WTC11 (cell line): ENCODE measurements around the gene IGFN1. TPM values are rescaled to one million over a fixed set of nuclear protein-coding genes. Genes with fewer than 3 reads are reported as not detected.

Experiments used
- ATAC-seq: fragments of 200-7000 bp; cut with Tn5 transposase; 2 replicates; pipeline ENCODE4 v1.10.0; 2021; ENCODE audit warnings: mild to moderate bottlenecking, moderate library complexity
- CTCF ChIA-PET: fragments of 300-600 bp; sonication (Branson Sonifier 250); formaldehyde crosslinking; loops from one replicate; lab custom pipeline; 2021; ENCODE audit warnings: antibody characterized with exemption; lab: Charles Lee
- POLR2A ChIA-PET: fragments of 350-600 bp; sonication (Branson Sonifier 250); formaldehyde crosslinking; loops from one replicate; lab custom pipeline; 2021; ENCODE audit warnings: antibody characterized with exemption; lab: Charles Lee
- DNase-seq: peaks from one replicate; pipeline ENCODE4 v3.0.0; 2021; ENCODE audit warnings: low spot score
- H3K27ac Mint-ChIP-seq: 2 replicates; pipeline ENCODE4 v1.8.0; 2021; ENCODE audit warnings: mixed read lengths
- H3K27me3 Mint-ChIP-seq: 2 replicates; pipeline ENCODE4 v1.8.0; 2021; ENCODE audit warnings: low read depth, mild to moderate bottlenecking, moderate library complexity, mixed read lengths
- H3K36me3 Mint-ChIP-seq: 2 replicates; pipeline ENCODE4 v1.8.0; 2021; ENCODE audit warnings: mixed read lengths
- H3K4me1 Mint-ChIP-seq: 2 replicates; pipeline ENCODE4 v1.8.0; 2022; ENCODE audit warnings: mixed read lengths
- H3K4me3 Mint-ChIP-seq: 2 replicates; pipeline ENCODE4 v1.8.0; 2021; ENCODE audit warnings: mild to moderate bottlenecking, moderate library complexity, mixed read lengths
- H3K9me3 Mint-ChIP-seq: 2 replicates; pipeline ENCODE4 v1.8.0; 2021; ENCODE audit warnings: mixed read lengths
- ELF4 ChIP-seq: sonication (generic); formaldehyde crosslinking; IDR thresholded peaks from 2 replicates; pipeline ENCODE4 v1.8.1; 2022; ENCODE audit warnings: low read depth, mild to moderate bottlenecking, moderate library complexity, missing genetic modification reagents
- FOXJ3 ChIP-seq: sonication (generic); formaldehyde crosslinking; IDR thresholded peaks from 2 replicates; pipeline ENCODE4 v1.9.0; 2021; ENCODE audit warnings: missing genetic modification reagents, mild to moderate bottlenecking, borderline replicate concordance
- FOXK1 ChIP-seq: sonication (generic); formaldehyde crosslinking; IDR thresholded peaks from 2 replicates; pipeline ENCODE4 v1.8.0; 2022; ENCODE audit warnings: mild to moderate bottlenecking, moderate library complexity, missing genetic modification reagents
- GTF2I ChIP-seq: fragments of 250-450 bp; sonication (Bioruptor Pico); conservative IDR thresholded peaks from 2 replicates; pipeline ENCODE4 v1.4.0; 2021; ENCODE audit warnings: mild to moderate bottlenecking
- NFYB ChIP-seq: sonication (generic); formaldehyde crosslinking; conservative IDR thresholded peaks from 2 replicates; pipeline ENCODE4 v1.8.0; 2022; ENCODE audit warnings: low read depth, missing genetic modification reagents
- OVOL2 ChIP-seq: fragments of 250-450 bp; sonication (Bioruptor Pico); IDR thresholded peaks from 2 replicates; pipeline ENCODE4 v1.9.0; 2021; ENCODE audit warnings: mild to moderate bottlenecking, borderline replicate concordance
- TCF7 ChIP-seq: sonication (generic); formaldehyde crosslinking; IDR thresholded peaks from 2 replicates; pipeline ENCODE4 v1.8.0; 2022; ENCODE audit warnings: mild to moderate bottlenecking, low read depth, missing genetic modification reagents, moderate library complexity
- TEAD1 ChIP-seq: sonication (generic); formaldehyde crosslinking; IDR thresholded peaks from 2 replicates; pipeline ENCODE4 v1.8.0; 2022; ENCODE audit warnings: mild to moderate bottlenecking, missing genetic modification reagents
- TP53 ChIP-seq: sonication (generic); formaldehyde crosslinking; IDR thresholded peaks from 2 replicates; pipeline ENCODE4 v1.8.1; 2023; ENCODE audit warnings: mild to moderate bottlenecking, missing genetic modification reagents
- ZNF138 ChIP-seq: sonication (generic); formaldehyde crosslinking; conservative IDR thresholded peaks from 2 replicates; pipeline ENCODE4 v1.8.1; 2022; ENCODE audit warnings: mild to moderate bottlenecking, moderate library complexity, missing genetic modification reagents
- ZNF219 ChIP-seq: sonication (generic); formaldehyde crosslinking; IDR thresholded peaks from 2 replicates; pipeline ENCODE4 v1.8.0; 2023; ENCODE audit warnings: missing genetic modification reagents, mild to moderate bottlenecking, borderline replicate concordance
- total RNA-seq: library from RNA; stranded (reverse); gene quantifications from 3 replicates; pipeline ENCODE4 v1.2.3, GENCODE V29; 2021
- TF ChIP-seq, protein P1 (sequence below): fragments of 200-600 bp; IDR thresholded peaks from 2 replicates; pipeline ENCODE4 v1.8.0; 2022; ENCODE audit warnings: antibody characterized with exemption
- TF ChIP-seq, protein P2 (sequence below): sonication (generic); formaldehyde crosslinking; IDR thresholded peaks from 2 replicates; pipeline ENCODE4 v1.8.0; 2022; ENCODE audit warnings: missing genetic modification reagents
- TF ChIP-seq, protein P3 (sequence below): fragments of 250-450 bp; sonication (Bioruptor Pico); IDR thresholded peaks from 2 replicates; pipeline ENCODE4 v2.1.2; 2022; ENCODE audit warnings: mild to moderate bottlenecking, moderate library complexity
- TF ChIP-seq, protein P4 (sequence below): sonication (generic); formaldehyde crosslinking; IDR thresholded peaks from 2 replicates; pipeline ENCODE4 v1.8.1; 2023; ENCODE audit warnings: mild to moderate bottlenecking, missing genetic modification reagents, moderate library complexity
- TF ChIP-seq, protein P5 (sequence below): fragments of 250-450 bp; sonication (Bioruptor Pico); IDR thresholded peaks from 2 replicates; pipeline ENCODE4 v1.9.0; 2021; ENCODE audit warnings: mild to moderate bottlenecking, borderline replicate concordance
- TF ChIP-seq, protein P6 (sequence below): fragments of 250-450 bp; sonication (Bioruptor Pico); IDR thresholded peaks from 2 replicates; pipeline ENCODE4 v1.9.0; 2021; ENCODE audit warnings: mild to moderate bottlenecking

Gene IGFN1
- total RNA-seq, 1 experiment from 2014 or later, result 0.11 TPM

DNA sequence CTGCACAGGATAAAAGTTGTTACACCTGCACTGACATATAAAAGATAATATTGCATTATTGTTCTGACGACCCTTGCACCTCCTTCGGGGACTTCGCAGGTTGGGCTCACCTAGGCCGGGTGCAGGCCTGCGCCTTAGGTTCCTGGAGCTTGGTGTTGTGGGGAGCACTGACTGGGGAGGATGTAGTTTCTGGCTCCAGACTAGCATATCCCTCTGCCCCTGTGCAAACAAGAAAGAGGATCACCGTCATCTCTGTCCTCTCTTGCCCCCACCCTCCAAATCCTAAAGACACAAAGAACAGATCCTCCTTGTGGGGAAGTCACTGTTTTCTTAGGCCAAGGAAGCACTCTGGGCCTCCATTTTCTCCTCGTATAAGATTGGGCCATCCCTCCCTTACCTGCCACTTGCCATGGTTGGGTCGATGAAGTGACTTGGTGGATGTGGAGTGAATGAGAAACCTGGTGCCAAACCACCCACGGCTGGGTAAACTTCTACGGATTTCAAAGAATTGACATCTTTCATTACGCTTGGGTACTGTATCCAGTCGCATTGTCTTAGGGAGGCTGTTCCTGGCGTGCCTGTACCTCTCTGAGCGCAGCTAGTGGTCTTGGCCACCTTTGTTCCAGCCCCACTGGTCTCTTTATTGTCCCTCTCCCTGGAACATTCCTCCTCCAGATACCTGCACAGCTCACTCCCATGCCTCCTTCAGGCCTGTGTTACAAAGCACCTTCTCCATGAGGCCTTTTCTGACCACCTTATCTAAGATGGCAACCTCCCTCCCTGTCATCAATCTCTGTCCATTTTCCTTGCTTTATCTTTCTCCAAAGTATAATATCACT lies 58.3 kb downstream of the IGFN1 start (continued):
- TF ChIP-seq, protein P1, sequence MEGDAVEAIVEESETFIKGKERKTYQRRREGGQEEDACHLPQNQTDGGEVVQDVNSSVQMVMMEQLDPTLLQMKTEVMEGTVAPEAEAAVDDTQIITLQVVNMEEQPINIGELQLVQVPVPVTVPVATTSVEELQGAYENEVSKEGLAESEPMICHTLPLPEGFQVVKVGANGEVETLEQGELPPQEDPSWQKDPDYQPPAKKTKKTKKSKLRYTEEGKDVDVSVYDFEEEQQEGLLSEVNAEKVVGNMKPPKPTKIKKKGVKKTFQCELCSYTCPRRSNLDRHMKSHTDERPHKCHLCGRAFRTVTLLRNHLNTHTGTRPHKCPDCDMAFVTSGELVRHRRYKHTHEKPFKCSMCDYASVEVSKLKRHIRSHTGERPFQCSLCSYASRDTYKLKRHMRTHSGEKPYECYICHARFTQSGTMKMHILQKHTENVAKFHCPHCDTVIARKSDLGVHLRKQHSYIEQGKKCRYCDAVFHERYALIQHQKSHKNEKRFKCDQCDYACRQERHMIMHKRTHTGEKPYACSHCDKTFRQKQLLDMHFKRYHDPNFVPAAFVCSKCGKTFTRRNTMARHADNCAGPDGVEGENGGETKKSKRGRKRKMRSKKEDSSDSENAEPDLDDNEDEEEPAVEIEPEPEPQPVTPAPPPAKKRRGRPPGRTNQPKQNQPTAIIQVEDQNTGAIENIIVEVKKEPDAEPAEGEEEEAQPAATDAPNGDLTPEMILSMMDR, result no peak
- TF ChIP-seq OVOL2 (CRISPR knock-in tag) (no peak), ELF4 (CRISPR knock-in tag) (no peak), TP53 (no peak)

DNA sequence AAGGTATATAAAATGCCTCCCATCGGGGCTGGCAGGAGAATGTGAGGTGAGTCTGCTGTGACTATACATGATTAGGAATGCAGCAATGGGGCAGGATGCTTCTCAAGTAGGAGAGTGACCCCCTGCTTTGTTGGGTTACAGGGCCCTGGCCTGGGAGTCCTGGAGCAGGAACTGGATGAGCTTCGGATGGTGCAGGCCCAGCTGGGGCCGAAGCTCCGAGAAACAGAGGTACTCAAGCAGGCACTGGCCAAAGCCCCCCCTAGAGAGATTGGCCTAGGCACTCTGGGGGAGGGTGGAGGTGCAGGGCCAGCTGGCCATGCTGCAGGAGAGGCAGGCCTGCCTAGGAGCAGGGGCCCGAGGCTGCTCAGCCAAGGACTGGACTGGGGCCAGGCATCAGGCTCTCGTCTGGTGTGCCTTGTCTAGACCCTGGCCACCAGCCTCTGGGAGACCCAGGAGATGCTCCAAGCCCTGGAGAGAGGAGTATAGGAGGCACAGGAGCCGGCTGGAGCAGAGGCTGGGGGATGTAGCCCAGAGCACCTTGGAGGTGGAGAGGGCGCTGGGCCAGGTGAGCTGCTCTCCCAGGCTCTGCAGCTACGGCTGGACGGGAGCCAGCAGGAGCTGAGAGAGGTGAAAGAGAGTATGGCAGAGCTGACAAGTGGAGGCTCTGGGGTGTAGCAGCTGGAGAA lies 59.8 kb downstream of the IGFN1 start:
- Mint-ChIP-seq H3K9me3 (no peaks in the 10 kb centered on the region), H3K4me1 (no peaks in the 10 kb centered on the region), H3K36me3 (no peaks in the 10 kb centered on the region), H3K4me3 (no peak overlapping the region), H3K27me3 (peaks cover 4% of the 10 kb centered on the region), H3K27ac (no peak overlapping the region)
- ATAC-seq (no peak), DNase-seq (no peak)
- TF ChIP-seq GTF2I (CRISPR knock-in tag) (no peak), TEAD1 (no peak), TCF7 (CRISPR knock-in tag) (no peak), ZNF138 (CRISPR knock-in tag) (no peak), ZNF219 (CRISPR knock-in tag) (no peak), NFYB (no peak)
- TF ChIP-seq, protein P2, sequence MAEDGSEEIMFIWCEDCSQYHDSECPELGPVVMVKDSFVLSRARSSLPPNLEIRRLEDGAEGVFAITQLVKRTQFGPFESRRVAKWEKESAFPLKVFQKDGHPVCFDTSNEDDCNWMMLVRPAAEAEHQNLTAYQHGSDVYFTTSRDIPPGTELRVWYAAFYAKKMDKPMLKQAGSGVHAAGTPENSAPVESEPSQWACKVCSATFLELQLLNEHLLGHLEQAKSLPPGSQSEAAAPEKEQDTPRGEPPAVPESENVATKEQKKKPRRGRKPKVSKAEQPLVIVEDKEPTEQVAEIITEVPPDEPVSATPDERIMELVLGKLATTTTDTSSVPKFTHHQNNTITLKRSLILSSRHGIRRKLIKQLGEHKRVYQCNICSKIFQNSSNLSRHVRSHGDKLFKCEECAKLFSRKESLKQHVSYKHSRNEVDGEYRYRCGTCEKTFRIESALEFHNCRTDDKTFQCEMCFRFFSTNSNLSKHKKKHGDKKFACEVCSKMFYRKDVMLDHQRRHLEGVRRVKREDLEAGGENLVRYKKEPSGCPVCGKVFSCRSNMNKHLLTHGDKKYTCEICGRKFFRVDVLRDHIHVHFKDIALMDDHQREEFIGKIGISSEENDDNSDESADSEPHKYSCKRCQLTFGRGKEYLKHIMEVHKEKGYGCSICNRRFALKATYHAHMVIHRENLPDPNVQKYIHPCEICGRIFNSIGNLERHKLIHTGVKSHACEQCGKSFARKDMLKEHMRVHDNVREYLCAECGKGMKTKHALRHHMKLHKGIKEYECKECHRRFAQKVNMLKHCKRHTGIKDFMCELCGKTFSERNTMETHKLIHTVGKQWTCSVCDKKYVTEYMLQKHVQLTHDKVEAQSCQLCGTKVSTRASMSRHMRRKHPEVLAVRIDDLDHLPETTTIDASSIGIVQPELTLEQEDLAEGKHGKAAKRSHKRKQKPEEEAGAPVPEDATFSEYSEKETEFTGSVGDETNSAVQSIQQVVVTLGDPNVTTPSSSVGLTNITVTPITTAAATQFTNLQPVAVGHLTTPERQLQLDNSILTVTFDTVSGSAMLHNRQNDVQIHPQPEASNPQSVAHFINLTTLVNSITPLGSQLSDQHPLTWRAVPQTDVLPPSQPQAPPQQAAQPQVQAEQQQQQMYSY, result no peak
- TF ChIP-seq, protein P3, sequence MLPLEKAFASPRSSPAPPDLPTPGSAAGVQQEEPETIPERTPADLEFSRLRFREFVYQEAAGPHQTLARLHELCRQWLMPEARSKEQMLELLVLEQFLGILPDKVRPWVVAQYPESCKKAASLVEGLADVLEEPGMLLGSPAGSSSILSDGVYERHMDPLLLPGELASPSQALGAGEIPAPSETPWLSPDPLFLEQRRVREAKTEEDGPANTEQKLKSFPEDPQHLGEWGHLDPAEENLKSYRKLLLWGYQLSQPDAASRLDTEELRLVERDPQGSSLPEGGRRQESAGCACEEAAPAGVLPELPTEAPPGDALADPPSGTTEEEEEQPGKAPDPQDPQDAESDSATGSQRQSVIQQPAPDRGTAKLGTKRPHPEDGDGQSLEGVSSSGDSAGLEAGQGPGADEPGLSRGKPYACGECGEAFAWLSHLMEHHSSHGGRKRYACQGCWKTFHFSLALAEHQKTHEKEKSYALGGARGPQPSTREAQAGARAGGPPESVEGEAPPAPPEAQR, result no peak
- TF ChIP-seq, protein P4, sequence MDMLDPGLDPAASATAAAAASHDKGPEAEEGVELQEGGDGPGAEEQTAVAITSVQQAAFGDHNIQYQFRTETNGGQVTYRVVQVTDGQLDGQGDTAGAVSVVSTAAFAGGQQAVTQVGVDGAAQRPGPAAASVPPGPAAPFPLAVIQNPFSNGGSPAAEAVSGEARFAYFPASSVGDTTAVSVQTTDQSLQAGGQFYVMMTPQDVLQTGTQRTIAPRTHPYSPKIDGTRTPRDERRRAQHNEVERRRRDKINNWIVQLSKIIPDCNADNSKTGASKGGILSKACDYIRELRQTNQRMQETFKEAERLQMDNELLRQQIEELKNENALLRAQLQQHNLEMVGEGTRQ (CRISPR knock-in tag), result no peak
- ChIA-PET CTCF (interaction anchor here (1.0 to 2.6 kb wide), 4 partner anchors 25 to 104 kb away, joined by 3 to 7 read pairs (median 3); no protein-coding TSS in a partner anchor), POLR2A (no interaction called here)

DNA sequence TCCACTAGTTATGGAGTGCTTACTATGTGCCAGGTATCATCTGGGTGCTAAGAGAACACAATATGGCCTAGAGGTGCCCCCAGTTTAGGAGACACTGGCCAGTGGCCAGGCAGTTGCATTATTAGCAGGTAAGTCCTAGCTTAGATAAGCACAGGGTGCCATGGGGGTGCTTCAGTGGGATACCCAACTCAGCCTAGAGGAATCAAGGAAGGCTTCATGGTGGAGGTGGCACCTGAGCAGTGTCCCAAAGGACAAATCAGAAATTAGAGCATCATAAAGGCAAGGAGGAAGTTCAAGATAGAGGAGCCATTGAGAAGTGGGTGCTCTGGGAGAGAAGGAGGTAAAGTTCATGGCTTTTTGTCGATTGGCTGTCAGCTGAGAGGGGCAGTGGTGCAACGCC lies 60.8 kb downstream of the IGFN1 start:
- Mint-ChIP-seq H3K27me3 (peaks cover 1% of the 10 kb centered on the region), H3K4me1 (no peaks in the 10 kb centered on the region), H3K27ac (no peak overlapping the region), H3K4me3 (no peak overlapping the region), H3K36me3 (no peaks in the 10 kb centered on the region), H3K9me3 (no peaks in the 10 kb centered on the region)
- ATAC-seq, result no peak
- DNase-seq, result no peak
- CTCF ChIA-PET, result interaction anchor here (1.8 to 2.6 kb wide), 2 partner anchors 97 to 110 kb away, joined by 7 to 9 read pairs; no protein-coding TSS in a partner anchor
- POLR2A ChIA-PET, result no interaction called here
- TF ChIP-seq, protein P5, sequence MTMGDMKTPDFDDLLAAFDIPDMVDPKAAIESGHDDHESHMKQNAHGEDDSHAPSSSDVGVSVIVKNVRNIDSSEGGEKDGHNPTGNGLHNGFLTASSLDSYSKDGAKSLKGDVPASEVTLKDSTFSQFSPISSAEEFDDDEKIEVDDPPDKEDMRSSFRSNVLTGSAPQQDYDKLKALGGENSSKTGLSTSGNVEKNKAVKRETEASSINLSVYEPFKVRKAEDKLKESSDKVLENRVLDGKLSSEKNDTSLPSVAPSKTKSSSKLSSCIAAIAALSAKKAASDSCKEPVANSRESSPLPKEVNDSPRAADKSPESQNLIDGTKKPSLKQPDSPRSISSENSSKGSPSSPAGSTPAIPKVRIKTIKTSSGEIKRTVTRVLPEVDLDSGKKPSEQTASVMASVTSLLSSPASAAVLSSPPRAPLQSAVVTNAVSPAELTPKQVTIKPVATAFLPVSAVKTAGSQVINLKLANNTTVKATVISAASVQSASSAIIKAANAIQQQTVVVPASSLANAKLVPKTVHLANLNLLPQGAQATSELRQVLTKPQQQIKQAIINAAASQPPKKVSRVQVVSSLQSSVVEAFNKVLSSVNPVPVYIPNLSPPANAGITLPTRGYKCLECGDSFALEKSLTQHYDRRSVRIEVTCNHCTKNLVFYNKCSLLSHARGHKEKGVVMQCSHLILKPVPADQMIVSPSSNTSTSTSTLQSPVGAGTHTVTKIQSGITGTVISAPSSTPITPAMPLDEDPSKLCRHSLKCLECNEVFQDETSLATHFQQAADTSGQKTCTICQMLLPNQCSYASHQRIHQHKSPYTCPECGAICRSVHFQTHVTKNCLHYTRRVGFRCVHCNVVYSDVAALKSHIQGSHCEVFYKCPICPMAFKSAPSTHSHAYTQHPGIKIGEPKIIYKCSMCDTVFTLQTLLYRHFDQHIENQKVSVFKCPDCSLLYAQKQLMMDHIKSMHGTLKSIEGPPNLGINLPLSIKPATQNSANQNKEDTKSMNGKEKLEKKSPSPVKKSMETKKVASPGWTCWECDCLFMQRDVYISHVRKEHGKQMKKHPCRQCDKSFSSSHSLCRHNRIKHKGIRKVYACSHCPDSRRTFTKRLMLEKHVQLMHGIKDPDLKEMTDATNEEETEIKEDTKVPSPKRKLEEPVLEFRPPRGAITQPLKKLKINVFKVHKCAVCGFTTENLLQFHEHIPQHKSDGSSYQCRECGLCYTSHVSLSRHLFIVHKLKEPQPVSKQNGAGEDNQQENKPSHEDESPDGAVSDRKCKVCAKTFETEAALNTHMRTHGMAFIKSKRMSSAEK (CRISPR knock-in tag), result no peak
- TF ChIP-seq FOXJ3 (CRISPR knock-in tag) (no peak), FOXK1 (no peak)
- TF ChIP-seq, protein P6, sequence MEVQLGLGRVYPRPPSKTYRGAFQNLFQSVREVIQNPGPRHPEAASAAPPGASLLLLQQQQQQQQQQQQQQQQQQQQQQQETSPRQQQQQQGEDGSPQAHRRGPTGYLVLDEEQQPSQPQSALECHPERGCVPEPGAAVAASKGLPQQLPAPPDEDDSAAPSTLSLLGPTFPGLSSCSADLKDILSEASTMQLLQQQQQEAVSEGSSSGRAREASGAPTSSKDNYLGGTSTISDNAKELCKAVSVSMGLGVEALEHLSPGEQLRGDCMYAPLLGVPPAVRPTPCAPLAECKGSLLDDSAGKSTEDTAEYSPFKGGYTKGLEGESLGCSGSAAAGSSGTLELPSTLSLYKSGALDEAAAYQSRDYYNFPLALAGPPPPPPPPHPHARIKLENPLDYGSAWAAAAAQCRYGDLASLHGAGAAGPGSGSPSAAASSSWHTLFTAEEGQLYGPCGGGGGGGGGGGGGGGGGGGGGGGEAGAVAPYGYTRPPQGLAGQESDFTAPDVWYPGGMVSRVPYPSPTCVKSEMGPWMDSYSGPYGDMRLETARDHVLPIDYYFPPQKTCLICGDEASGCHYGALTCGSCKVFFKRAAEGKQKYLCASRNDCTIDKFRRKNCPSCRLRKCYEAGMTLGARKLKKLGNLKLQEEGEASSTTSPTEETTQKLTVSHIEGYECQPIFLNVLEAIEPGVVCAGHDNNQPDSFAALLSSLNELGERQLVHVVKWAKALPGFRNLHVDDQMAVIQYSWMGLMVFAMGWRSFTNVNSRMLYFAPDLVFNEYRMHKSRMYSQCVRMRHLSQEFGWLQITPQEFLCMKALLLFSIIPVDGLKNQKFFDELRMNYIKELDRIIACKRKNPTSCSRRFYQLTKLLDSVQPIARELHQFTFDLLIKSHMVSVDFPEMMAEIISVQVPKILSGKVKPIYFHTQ (CRISPR knock-in tag), result no peak
